GM10248 (cell line): ENCODE data around the gene LMO1.

Source experiments
- CTCF ChIA-PET: fragments of 300-600 bp; sonication (Branson Sonifier 250); formaldehyde crosslinking; extraction: SDS; loops from one replicate; lab custom pipeline; 2021; ENCODE audit warnings: antibody characterized with exemption; lab: Yijun Ruan, JAX
- POLR2A ChIA-PET: fragments of 350-650 bp; sonication (Branson Sonifier 250); formaldehyde crosslinking; extraction: SDS; loops from one replicate; lab custom pipeline; 2020; ENCODE audit warnings: antibody characterized with exemption; lab: Yijun Ruan, JAX
- DNase-seq: peaks from one replicate; pipeline ENCODE4 v3.0.0; 2012; ENCODE audit errors: extremely low spot score
- TF ChIP-seq, protein P1 (sequence below): IDR thresholded peaks from 2 replicates; pipeline ENCODE4 v1.5.1; 2012; ENCODE audit warnings: mild to moderate bottlenecking, low read depth; ENCODE audit errors: extremely low read depth, missing control alignments, control extremely low read depth

LMO1 gene

DNA sequence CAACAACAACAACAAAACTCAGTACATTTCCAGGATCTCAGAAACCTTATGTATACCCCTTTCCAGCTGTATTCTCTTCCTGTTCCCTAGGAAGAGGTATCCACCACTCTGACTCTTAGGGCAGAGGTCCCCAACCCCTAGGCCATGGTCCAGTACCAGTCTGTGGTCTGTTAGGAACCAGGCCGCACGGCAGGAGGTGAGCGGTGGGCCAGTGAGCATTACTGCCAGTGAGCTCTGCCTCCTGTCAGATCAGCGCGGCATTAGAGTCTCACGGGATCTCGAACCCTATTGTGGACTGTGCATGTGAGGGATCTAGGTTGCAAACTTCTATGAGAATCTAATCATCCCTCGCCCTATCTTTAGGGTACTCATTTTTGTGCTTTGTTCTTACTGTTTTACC lies 43.9 kb upstream of the LMO1 start:
- TF ChIP-seq, protein P1, sequence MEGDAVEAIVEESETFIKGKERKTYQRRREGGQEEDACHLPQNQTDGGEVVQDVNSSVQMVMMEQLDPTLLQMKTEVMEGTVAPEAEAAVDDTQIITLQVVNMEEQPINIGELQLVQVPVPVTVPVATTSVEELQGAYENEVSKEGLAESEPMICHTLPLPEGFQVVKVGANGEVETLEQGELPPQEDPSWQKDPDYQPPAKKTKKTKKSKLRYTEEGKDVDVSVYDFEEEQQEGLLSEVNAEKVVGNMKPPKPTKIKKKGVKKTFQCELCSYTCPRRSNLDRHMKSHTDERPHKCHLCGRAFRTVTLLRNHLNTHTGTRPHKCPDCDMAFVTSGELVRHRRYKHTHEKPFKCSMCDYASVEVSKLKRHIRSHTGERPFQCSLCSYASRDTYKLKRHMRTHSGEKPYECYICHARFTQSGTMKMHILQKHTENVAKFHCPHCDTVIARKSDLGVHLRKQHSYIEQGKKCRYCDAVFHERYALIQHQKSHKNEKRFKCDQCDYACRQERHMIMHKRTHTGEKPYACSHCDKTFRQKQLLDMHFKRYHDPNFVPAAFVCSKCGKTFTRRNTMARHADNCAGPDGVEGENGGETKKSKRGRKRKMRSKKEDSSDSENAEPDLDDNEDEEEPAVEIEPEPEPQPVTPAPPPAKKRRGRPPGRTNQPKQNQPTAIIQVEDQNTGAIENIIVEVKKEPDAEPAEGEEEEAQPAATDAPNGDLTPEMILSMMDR, result no peak
- ChIA-PET CTCF (no interaction called here), POLR2A (no interaction called here)
- no peak for DNase-seq

DNA sequence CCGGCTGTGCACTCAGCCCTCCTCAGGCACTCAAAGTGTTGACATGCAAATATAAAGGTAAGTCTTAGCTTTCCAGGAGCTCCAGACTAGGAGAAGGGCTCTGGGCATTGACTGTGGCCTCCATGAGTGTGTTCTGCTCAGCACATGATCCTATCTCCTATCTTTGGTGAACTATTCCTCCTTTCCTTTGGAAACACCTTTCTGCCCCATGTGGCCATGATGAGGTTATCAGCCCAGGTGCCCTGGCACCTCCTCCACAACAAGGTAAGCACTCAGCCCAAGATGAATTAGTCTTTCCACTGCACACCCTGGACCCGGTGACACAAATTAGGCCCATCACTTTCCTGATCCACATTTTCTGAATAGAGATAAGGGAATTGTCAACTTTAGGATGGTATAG lies 37.9 kb upstream of the LMO1 start:
- TF ChIP-seq, protein P1, result no peak
- DNase-seq, result no peak
- ChIA-PET POLR2A (no interaction called here), CTCF (no interaction called here)

DNA sequence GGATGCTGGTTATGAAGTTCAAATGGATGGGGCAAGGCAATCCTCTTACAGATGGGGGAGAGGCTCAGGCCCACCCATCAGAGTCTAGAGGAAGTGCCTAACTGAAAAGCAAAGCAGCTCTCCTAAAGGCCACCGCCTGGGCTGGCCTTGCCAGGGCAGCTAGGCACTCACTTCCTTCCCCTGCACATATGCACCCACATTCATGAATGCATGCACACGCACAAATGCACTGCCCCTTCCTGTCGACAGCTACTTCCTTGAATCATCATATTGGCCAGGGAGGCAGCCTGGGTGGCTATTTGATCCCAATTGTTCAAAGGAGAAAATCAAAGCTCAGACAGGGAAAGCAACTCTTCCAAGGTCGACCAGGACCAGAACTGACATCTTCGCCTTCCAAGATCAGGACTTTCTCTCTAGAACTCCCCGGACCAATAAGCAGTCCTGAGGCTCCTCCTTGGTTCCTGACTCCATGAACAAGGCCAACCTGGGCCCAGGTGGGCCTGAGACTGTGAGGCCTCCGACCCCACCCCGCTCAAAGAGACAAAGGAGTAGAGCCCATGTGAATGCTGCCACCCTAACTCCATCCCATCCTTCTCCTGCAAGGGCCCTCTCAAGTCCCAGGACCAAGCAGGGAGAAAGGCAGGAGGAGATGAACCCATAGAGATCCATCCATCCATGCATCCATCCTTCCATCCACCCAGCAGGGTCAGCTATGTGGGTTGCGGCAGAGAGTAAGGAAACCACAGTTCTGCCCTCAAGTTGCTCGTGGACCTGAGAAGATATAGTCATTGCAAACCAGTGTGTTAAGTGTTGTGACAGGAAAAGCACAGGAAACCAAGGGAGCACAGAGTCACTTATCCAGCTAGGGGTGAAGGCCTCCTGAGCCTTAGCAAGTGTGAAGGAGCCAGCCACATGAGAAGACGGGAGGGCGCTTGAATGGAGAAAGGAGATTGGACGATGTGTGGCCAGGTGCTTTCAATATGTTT lies 35.4 kb upstream of the LMO1 start:
- no peak for DNase-seq
- ChIA-PET POLR2A (no interaction called here), CTCF (interaction anchor here (0.8 to 1.2 kb wide), 3 partner anchors 35 to 49 kb away, joined by 3 to 5 read pairs (median 3); partner anchors contain the start of gene LMO1)
- TF ChIP-seq, protein P1, result no peak

DNA sequence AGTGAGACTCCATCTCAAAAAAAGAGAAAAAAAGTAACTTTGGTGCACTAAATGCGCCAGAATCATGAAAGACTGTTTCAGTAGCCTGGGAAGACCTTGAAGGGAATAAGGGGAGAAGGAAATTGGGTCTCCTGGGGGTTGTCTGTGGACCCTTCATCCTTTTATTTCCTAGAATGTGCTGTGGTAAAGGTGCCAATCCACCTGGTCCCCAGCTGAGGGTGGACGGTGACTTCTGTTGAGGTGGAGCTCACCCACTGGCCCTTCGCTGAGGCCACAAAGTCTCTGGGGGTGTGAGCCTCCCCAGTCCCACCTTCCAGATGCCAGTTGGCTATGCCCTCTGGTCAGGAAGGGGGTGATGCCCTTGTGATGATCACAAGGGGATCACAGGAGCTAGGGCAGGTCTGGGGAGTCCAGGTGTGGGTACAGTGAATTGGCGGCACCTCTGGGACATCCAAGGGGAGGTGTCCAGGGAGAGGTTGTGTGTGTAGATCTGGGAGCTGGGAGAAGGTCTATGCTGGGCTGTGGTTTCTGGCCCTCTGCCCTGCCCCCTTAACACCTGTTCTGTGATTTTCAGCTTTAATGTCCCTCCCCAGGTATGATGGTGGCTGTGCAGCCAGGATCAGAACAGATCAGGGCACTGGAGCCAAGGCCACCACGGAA lies 34.2 kb upstream of the LMO1 start:
- TF ChIP-seq, protein P1, result no peak
- ChIA-PET POLR2A (no interaction called here), CTCF (interaction anchor here (0.8 to 1.6 kb wide), 2 partner anchors 34 kb away, joined by 4 to 5 read pairs; partner anchors contain the start of gene LMO1)
- no peak for DNase-seq

DNA sequence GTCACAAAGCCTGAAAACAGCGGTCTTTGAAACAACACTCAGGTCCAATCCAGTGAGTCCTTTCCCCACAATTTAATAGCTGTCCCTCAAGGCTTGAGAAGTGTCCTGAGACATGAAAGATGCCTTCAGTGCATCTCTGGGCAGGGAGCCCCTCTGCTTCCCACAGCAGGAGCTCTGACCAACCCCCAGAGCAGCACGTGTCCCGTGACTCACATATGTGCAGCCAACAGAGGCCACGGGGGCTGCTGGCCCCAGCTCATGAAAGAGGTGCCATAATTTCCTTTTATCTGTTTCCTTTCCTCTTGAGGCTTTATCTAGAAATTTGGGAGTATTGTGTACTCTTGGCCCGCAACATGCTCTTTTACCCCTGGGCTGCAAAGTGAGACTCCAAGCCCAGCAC lies 33.2 kb upstream of the LMO1 start:
- CTCF ChIA-PET, result interaction anchor here (0.7 to 1.6 kb wide), 2 partner anchors 33 to 922 kb away, joined by 3 to 4 read pairs; partner anchors contain the start of gene LMO1
- POLR2A ChIA-PET, result no interaction called here
- TF ChIP-seq, protein P1, result no peak
- no peak for DNase-seq

DNA sequence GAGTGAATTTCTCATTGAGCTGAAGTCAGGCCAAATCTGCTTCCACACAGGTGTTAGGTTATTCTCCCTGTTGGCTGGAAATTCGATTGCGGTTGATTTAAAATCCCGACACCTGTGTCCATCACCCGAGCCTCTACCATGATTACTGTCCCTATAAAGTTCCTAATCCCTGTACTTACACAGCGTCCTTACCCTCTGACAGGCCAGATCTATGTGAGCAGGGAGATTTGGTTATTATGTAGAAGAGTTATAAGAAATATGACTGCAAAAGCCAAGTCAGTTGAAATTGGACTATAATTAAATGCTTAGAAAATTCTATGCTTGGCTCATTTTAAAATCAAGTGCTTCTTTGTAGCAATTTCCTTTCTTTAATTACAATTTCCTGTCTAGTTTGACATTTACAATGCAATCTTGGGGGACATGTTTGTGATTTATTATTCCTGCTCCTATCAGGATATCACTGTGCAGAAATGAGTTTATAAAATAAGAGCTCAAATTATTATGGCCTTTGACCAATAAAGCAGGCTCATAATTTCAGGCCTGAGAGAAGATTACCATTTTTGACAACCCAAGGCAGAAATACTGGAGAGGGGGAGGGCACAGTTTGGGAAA lies 32.5 kb upstream of the LMO1 start:
- TF ChIP-seq, protein P1, result no peak
- DNase-seq, result no peak
- ChIA-PET CTCF (interaction anchor here (0.7 to 1.6 kb wide), 2 partner anchors 32 to 923 kb away, joined by 3 to 4 read pairs; partner anchors contain the start of gene LMO1), POLR2A (no interaction called here)
